ENCODE data around the gene SMIM14. TPM values are rescaled to one million over a fixed set of nuclear protein-coding genes. Genes with fewer than 3 reads are reported as not detected.
"Not testable (repeated sequence)": the region's sequence is repeated elsewhere in the genome, so short reads cannot be mapped to it uniquely, and the experiment has no call there.

The SMIM14 gene
- total RNA-seq, 1 experiment from 2014 or later: 32.3 TPM

DNA sequence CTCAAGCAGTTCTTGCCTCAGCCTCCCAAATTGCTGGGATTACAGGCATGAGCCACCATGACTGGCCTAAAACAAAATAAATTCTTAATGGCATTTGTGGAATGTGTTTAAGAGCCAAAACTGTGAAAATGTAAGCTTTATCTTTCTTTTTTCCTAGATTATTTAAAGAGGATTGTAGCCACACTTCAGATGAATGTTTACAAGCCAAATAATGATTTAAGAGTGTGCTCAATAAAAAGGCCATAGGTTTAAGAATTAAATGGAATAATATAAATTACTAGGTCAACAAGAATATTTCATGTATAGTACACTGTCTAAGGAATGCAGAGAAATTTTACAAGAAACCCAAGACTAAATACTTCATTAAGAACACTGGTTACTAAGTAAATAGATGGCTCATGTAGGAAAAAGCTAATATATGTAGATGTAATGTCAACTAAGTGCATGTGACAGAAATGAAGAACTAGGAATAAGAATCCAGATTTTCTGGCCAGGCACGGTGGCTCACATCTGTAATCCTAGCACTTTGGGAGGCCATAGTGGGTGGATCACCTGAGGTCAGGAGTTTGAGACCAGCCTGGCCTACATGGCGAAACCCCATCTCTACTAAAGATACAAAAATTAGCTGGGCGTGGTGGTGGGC, 90.1 kb downstream of the SMIM14 start:
- Mint-ChIP-seq H3K4me3 (no peak overlapping the region), H3K4me1 (peaks cover 14% of the 10 kb centered on the region), H3K36me3 (0 out of 2 replicates have a peak, but pooled peaks cover 5% of the 10 kb centered on the region), H3K27me3 (ENCODE audit: low read depth) (no peaks in the 10 kb centered on the region), H3K9me3 (no peaks in the 10 kb centered on the region), H3K27ac (no peak overlapping the region)
- DNase-seq (ENCODE audit: low spot score) (no peak), ATAC-seq (no peak)
- ChIA-PET POLR2A (interaction anchor here (1.3 kb wide), 1 partner anchor 90 kb away, joined by 6 read pairs; the partner anchor contains the start of gene SMIM14), CTCF (no interaction called here)
- TF ChIP-seq SOX15 (CRISPR knock-in tag; IDR thresholded peaks at IDR 0.05) (no peak), FOXK1 (CRISPR knock-in tag; IDR thresholded peaks at IDR 0.05) (no peak), TEAD4 (CRISPR knock-in tag; IDR thresholded peaks at IDR 0.05) (no peak), ZBTB21 (CRISPR knock-in tag; IDR thresholded peaks at IDR 0.05; ENCODE audit: borderline replicate concordance) (no peak), ZNF416 (CRISPR knock-in tag; IDR thresholded peaks at IDR 0.05) (no peak), KAT7 (CRISPR knock-in tag; IDR thresholded peaks at IDR 0.05; ENCODE audit: borderline replicate concordance) (no peak), TEAD1 (CRISPR knock-in tag; IDR thresholded peaks at IDR 0.05) (no peak)
- TF ChIP-seq, protein P1, sequence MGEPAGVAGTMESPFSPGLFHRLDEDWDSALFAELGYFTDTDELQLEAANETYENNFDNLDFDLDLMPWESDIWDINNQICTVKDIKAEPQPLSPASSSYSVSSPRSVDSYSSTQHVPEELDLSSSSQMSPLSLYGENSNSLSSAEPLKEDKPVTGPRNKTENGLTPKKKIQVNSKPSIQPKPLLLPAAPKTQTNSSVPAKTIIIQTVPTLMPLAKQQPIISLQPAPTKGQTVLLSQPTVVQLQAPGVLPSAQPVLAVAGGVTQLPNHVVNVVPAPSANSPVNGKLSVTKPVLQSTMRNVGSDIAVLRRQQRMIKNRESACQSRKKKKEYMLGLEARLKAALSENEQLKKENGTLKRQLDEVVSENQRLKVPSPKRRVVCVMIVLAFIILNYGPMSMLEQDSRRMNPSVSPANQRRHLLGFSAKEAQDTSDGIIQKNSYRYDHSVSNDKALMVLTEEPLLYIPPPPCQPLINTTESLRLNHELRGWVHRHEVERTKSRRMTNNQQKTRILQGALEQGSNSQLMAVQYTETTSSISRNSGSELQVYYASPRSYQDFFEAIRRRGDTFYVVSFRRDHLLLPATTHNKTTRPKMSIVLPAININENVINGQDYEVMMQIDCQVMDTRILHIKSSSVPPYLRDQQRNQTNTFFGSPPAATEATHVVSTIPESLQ (CRISPR knock-in tag; IDR thresholded peaks at IDR 0.05): no peak
- TF ChIP-seq, protein P2, sequence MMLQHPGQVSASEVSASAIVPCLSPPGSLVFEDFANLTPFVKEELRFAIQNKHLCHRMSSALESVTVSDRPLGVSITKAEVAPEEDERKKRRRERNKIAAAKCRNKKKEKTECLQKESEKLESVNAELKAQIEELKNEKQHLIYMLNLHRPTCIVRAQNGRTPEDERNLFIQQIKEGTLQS (CRISPR knock-in tag; conservative IDR thresholded peaks at IDR 0.05): no peak
- TF ChIP-seq, protein P3, sequence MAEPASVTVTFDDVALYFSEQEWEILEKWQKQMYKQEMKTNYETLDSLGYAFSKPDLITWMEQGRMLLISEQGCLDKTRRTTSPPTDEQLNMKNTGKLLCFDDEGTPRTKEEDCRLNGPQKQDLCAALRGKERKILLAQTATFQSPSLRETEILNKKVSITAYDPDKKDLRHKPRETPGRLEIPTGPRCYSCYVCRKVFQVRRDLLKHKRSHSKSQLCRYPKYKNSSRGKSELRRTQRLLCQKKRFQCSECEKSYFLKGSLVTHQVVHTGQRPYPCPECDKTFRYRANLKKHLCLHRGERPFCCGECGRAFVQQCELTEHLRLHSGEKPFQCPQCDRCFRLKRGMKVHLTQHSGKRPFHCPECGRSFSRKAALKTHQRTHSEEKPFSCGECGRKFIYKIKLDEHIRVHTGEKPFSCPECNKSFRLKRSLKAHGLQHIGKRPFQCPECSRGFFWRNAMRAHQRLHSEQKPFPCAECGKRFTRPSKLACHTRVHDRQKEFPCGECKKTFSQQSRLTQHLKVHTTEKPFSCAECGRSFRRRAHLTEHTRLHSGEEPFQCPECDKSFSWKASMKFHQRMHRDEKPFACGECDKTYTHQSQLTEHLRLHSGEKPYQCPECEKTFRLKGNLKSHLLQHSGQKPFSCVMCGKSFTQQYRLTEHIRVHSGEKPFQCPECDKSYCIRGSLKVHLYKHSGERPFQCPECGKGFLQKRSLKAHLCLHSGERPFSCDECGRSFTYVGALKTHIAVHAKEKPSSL (CRISPR knock-in tag; conservative IDR thresholded peaks at IDR 0.05): no peak

DNA sequence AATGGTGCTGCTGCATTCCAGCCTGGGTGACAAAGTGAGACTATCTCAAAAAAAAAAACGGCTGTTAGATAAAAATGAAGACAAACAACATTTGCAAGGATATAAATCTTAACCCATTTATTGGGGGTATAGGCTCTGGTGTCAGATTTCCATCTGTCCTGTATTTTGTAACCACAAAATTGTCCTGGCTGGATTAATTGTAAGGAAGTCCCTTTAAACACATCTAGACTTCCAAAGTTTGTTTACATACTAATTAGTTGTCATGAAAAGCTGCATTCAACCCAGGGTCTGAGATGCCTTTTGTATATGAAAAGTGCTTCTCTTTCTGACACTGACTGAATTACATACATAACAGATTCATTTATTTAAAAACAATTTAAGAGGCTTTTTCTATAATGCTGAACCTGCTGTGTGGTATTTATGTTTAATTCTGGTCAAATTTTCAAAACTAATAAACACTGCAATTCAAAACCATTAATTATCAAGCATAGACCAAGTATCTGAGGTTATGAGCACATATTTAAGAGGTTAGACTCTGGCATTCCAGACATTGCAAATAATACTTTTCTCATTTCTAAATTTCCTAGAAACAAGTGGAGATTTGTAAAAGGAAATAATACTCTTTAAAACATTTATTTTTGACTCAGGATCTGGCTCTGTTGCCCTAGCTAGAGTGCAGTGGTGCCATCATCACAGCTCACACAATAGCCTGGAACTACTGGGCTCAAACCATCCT, 93.9 kb downstream of the SMIM14 start:
- Mint-ChIP-seq H3K4me1 (peaks cover 29% of the 10 kb centered on the region), H3K4me3 (no peak overlapping the region), H3K9me3 (no peaks in the 10 kb centered on the region), H3K36me3 (no peaks in the 10 kb centered on the region), H3K27me3 (ENCODE audit: low read depth) (no peaks in the 10 kb centered on the region), H3K27ac (no peak overlapping the region)
- TF ChIP-seq CREM (CRISPR knock-in tag; IDR thresholded peaks at IDR 0.05) (no peak), OVOL2 (CRISPR knock-in tag; IDR thresholded peaks at IDR 0.05; ENCODE audit: borderline replicate concordance) (no peak), CDX4 (CRISPR knock-in tag; IDR thresholded peaks at IDR 0.05; ENCODE audit: borderline replicate concordance) (no peak), ATF1 (CRISPR knock-in tag; IDR thresholded peaks at IDR 0.05) (no peak), CREB1 (CRISPR knock-in tag; IDR thresholded peaks at IDR 0.05) (no peak), ZNF671 (CRISPR knock-in tag; IDR thresholded peaks at IDR 0.05) (no peak), GRHL2 (CRISPR knock-in tag; IDR thresholded peaks at IDR 0.05; ENCODE audit: insufficient replicate concordance, severe bottlenecking) (no peak), SMAD4 (CRISPR knock-in tag; IDR thresholded peaks at IDR 0.05) (no peak), NFATC4 (CRISPR knock-in tag; IDR thresholded peaks at IDR 0.05) (no peak), NR2C2 (CRISPR knock-in tag; IDR thresholded peaks at IDR 0.05) (no peak), FOXK1 (CRISPR knock-in tag; IDR thresholded peaks at IDR 0.05) (no peak), SMAD3 (CRISPR knock-in tag; IDR thresholded peaks at IDR 0.05; ENCODE audit: borderline replicate concordance) (no peak), KAT7 (CRISPR knock-in tag; IDR thresholded peaks at IDR 0.05; ENCODE audit: borderline replicate concordance) (no peak)
- TF ChIP-seq, protein P4, sequence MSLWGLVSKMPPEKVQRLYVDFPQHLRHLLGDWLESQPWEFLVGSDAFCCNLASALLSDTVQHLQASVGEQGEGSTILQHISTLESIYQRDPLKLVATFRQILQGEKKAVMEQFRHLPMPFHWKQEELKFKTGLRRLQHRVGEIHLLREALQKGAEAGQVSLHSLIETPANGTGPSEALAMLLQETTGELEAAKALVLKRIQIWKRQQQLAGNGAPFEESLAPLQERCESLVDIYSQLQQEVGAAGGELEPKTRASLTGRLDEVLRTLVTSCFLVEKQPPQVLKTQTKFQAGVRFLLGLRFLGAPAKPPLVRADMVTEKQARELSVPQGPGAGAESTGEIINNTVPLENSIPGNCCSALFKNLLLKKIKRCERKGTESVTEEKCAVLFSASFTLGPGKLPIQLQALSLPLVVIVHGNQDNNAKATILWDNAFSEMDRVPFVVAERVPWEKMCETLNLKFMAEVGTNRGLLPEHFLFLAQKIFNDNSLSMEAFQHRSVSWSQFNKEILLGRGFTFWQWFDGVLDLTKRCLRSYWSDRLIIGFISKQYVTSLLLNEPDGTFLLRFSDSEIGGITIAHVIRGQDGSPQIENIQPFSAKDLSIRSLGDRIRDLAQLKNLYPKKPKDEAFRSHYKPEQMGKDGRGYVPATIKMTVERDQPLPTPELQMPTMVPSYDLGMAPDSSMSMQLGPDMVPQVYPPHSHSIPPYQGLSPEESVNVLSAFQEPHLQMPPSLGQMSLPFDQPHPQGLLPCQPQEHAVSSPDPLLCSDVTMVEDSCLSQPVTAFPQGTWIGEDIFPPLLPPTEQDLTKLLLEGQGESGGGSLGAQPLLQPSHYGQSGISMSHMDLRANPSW (CRISPR knock-in tag; conservative IDR thresholded peaks at IDR 0.05; ENCODE audit: low read depth): no peak
- TF ChIP-seq, protein P2 (CRISPR knock-in tag; conservative IDR thresholded peaks at IDR 0.05): no peak
- CTCF ChIA-PET: no interaction called here
- ATAC-seq (no peak), DNase-seq (ENCODE audit: low spot score) (no peak)
- POLR2A ChIA-PET: interaction anchor here (0.6 kb wide), 1 partner anchor 19 kb away, joined by 4 read pairs; no protein-coding TSS in a partner anchor

- Mint-ChIP-seq H3K4me1 (peaks cover 30% of the 10 kb centered on the region), H3K27ac (peak overlapping the region; percentile 52)
- DNase-seq (ENCODE audit: low spot score); H3K27me3 Mint-ChIP-seq (ENCODE audit: low read depth); ATAC-seq; H3K9me3 Mint-ChIP-seq; H3K36me3 Mint-ChIP-seq; CTCF ChIA-PET; H3K4me3 Mint-ChIP-seq: not testable (repeated sequence)
- POLR2A ChIA-PET: interaction anchor here (0.6 kb wide), 1 partner anchor 19 kb away, joined by 4 read pairs; no protein-coding TSS in a partner anchor
Measured at GRCh38 chr4:39544080-39544479, 94.6 kb downstream of the SMIM14 start.

Measured in WTC11 (cell line).